HT-29 (cell line): Measurements from ENCODE around the gene FHIT. TPM values are rescaled to one million over a fixed set of nuclear protein-coding genes. Genes with fewer than 3 reads are reported as not detected.

Experiments used
- DNase-seq: peaks from one replicate; pipeline ENCODE4 v3.0.0-alpha.2; 2015; ENCODE audit warnings: low spot score
- total RNA-seq: library from RNA; depleted of rRNA; stranded (reverse); fragments of >200 nt; shearing (Covaris generic); gene quantifications from 2 replicates; pipeline ENCODE4 v1.2.3, GENCODE V29; 2014

The FHIT gene
- total RNA-seq, 1 experiment from 2014 or later: not detected

GRCh38 chr3:60243456-60243855 is 1007.8 kb downstream of the FHIT start:
- no peak for DNase-seq

- no peak for DNase-seq
Observed at GRCh38 chr3:60240492-60240891, 1010.8 kb downstream of the FHIT start.

GRCh38 chr3:60238550-60238949 is 1012.7 kb downstream of the FHIT start:
- no peak for DNase-seq

GRCh38 chr3:60229502-60229901 is 1021.8 kb downstream of the FHIT start:
- no peak for DNase-seq

DNA sequence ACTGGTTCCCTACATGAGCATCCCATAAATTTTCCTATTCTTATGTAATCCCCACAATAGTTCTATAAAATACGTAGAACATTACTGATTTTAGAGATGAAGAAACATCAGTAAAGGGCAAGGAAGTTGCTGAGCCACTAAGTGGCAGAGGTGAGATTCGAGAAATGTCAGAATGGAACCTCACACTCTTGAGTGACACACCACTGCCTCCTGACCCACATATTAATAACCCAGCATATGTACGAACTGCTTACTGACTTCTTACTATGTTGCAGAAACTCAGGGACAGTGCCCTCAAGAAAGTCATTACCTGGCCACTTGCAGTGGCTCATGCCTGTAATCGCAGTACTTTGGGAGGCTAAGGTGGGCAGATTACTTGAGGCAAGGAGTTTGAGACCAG is 1022.4 kb downstream of the FHIT start:
- no peak for DNase-seq

GRCh38 chr3:60226912-60227311 is 1024.3 kb downstream of the FHIT start:
- DNase-seq: no peak

DNA sequence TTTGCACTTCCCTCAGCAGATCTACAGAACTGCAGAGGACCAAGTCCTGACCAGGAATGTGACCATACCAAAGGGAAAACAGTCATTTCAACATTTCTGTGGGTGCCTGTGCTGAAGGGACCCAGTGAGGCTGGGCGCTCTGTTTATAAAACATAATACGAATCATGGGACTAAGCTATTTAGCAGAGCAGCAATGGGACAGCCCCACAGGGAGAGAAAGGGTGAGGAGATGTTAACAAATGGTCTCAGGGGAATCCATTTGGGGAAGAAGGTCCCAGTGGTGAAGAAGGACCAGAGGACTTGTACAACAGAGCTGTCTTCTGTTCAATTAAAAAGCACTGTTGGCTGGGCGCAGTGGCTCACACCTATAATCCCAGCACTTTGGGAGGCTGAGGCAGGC is 1025.4 kb downstream of the FHIT start:
- DNase-seq: no peak

GRCh38 chr3:60220768-60221167 is 1030.5 kb downstream of the FHIT start:
- no peak for DNase-seq

DNA sequence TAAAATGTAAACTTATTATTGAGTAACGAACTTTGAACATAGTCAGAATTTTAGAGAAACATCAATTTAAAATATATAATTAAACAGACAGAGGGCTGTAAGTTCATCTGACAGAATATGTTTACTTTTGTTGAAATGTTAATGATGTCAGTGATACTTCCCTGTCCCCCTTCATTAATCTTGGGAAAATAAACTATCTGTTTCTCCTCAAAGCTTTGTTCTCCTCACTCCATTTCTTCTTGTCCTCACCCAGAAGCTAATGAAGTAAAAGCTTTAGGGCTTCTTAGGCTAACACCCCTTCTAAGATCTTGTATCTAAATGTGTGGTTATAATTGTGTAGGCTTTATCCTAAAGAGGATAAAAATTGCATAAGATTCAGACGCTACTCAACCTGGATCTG is 1031.8 kb downstream of the FHIT start:
- DNase-seq: no peak

GRCh38 chr3:60217156-60217911 is 1033.9 kb downstream of the FHIT start:
- no peak for DNase-seq

DNA sequence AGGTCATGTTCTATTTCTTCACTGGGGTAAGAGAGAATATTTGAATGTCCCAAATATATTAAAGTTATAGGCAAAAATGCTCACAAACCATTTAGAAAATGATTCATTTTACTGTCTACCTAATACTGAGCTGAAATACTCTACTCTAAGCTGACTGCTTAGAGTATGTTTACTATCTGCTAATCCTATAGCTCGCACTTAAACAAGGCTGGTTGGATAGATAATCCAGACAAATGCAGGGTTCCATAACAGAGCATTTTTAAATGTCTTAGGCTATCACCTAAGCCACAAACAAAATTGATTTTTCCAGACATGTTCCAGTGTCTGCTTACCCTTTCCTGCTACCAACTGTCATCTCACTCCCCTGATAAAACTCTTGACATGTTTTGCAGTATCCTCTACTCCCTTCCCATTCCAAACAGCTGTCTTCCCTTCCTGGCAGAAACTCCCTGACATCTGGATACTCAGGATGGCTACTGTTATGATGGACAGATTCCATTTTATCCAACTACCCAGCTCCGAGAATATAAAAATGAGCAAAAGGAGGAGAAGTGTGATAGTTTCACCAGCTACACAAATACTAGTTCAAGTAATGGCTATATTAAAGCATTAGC is 1034.7 kb downstream of the FHIT start:
- no peak for DNase-seq

- DNase-seq: no peak
Observed at GRCh38 chr3:60215946-60216345, 1035.3 kb downstream of the FHIT start.

GRCh38 chr3:60207905-60208304 is 1043.3 kb downstream of the FHIT start:
- DNase-seq: no peak

DNA sequence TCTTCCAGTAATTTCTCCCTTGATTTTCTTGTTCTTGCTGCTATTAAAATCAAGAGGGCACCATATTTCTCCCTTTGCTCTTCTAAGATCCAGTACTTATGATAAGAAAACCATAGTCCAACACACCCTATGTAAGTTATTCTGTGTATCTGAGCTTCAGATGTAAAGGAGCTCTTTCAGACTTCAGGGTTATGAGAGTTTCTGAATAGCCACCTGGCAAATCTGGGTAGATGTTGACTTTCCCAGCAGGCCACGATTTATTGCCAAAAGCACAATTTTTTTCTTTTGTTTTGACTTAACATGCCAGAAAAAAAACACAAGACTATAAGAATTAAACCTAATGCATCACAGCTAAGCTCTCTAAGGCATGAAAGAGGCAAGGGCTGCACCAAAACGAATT is 1045.0 kb downstream of the FHIT start:
- no peak for DNase-seq

GRCh38 chr3:60202052-60202726 is 1049.1 kb downstream of the FHIT start:
- DNase-seq: no peak

DNA sequence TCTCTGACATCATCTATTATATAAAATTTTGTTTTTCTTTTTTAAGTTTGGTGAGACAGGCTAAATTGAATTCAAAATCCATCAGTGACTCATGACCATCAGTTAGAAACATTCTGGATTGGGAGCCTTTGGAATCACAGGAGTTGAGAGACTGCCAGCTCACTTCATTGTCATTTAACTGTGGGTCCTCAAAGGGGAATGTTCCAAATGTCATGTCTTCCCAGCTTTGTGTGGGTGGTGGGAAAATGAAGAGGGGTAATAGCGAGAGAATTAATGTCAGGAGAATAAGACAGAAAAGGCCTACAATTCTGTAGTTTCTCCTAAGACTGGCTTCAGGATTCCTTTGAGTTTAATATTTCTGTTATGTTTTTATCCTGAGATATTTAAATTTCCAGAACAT is 1051.9 kb downstream of the FHIT start:
- no peak for DNase-seq

DNA sequence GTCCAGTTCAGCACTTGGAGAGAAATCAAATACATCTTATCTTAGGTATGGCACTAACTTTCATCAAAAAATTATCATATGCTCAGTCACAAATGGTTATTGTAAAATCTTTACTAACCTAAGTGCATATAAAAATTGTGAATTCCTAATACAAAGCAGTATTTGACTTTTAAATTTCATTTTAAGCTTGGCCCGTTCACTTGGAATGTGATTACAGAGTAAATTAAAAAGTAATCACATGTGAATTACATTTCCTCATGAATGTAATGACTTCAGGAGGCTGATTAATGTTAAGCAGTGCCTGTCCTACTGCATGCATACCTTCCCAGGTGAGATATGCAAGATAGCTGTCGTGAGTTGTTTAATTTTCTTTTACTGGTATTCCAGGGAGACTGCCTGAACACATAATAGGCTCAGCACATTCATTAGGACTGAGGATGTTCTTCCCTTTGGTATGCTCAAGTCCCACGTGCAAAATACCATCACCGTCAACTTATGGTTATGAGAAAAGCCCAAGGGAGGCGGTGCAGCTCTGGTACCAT is 1053.0 kb downstream of the FHIT start:
- no peak for DNase-seq

DNA sequence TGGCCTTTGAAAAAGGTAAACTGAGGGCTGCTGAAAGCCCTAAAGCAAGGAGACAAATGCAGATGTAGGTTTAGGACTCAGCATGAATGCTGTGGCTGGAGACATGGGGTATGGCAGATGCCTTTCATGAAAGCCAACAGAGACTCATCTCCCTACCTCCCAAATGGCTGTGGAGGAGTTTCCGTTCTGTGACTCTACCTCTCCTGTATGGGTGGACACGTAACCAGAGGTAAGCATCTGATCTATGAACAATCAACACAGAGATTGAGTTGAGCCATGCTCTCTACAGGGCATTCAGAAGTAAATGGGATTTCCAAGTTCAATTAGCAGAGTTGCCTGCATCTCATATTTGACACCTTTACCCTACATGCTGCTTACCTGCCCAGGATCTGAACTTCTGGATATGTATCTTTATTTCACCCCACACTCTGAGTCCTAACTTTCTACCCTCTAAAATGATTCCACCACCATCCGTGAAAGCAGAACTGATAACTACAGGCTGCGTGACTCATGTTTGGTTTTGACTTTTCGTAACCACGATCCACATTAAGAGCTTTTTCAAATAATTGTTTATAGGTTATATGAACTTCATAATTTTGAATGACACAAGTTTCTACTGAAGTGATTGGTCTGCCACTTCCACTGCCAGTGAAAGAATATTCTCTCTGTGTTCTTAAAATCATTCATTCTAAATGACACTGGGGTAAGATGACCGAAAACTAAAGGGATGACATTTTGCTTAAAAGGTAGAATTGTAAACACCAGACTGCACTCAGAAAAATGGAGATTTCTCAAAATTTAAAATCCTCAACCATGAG is 1058.7 kb downstream of the FHIT start:
- no peak for DNase-seq

DNA sequence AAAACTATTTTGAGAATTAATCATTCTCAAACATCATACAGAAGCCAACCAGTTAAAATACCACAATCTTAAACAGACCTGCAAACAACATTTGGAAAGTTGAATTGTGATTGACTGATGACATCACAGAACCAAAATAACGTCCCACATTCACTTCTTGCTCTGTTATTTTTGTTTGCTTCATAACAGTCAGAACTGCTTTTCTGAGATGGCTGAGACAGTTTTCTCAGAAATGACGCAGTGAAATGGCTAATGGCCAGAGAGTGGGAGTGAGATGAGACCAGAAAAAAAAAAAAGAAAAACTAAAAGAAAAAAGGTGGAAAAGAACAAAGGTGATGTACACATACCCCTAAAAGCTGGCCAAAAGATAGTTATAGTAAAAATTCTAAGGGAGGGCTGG is 1061.2 kb downstream of the FHIT start:
- no peak for DNase-seq

DNA sequence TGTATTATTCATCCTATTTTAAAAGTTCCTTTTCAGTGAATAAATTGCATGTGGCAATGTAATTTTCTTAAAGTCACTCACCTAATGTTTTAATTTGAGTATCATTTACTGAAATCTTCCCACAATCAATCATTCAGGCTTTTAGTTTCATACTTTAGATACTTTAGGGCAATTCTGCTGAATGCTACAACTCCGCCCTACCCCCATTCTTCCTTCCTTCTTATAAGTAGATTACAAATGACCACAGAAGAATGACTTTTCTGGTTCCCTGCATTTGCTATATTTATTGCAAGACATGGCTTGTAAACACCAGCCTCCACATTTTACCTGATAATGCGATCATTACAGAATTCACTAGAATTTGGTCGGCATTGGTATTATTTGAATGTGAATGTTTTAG is 1061.9 kb downstream of the FHIT start:
- no peak for DNase-seq

DNA sequence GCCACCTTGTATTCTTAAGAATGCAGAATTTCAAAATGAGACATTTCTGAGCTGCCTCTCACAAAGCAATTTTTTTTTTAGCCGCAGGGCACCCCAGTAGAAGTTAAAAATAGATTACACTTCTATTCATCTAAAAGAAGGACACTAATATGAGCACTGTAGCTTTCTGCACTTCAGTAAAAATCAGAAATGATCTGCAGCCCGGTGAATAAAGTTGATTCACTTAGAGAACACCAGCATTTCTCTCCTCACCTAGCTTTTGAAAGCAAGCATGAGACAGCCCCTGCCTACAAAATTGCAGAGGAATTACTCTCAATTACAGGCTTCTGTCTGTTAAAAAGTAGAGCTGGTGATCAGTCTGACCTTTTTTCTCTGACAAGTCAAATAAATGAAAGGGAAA is 1062.4 kb downstream of the FHIT start:
- no peak for DNase-seq

DNA sequence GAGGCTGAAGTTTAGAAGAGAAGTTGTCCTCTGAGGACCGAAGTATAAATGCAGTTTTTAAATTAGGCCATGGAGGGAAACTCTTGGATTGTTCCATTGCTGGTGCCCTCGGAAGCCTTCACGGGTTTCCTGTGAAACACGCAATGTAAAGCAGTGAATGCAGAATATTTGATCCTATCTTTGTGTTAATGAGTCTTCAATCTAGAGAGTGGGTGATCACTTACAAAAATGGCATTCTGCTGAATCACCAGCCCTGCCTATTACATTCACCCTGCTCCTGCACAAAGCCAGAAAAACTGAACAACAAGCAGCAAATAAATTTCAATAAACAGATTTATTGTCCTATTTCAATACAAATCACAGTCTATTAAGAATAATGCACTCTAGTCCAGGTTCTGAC is 1063.9 kb downstream of the FHIT start:
- DNase-seq: no peak
